ENCODE data around the gene EPHA2. TPM values are rescaled to one million over a fixed set of nuclear protein-coding genes. Genes with fewer than 3 reads are reported as not detected.

The EPHA2 gene
- total RNA-seq, 2 experiments from 2014 or later = 0.22 TPM; not detected in 1

GRCh38 chr1:16183765-16184556, 28.1 kb upstream of the EPHA2 start:
- peaks cover 6% of the 10 kb centered on the region for H3K27me3 Mint-ChIP-seq
- H3K27ac Mint-ChIP-seq = no peak overlapping the region
- no peak for TF ChIP-seq CTCF (IDR thresholded peaks at IDR 0.05)
- Histone ChIP-seq H3K4me3 (ENCODE audit: low read length) (no peak overlapping the region), H3K27me3 (ENCODE audit: control insufficient read depth in 1 of 2, insufficient read depth in 2 of 2, low read length in 2 of 2) (peaks cover 0 to 2% of the 10 kb centered on the region in 2 experiments), H3K9me3 (ENCODE audit: control insufficient read depth in 1 of 2, insufficient read depth in 1 of 2, low read length in 2 of 2) (no peaks in the 10 kb centered on the region), H3K36me3 (ENCODE audit: insufficient read depth, low read length) (no peaks in the 10 kb centered on the region), H3K4me1 (ENCODE audit: insufficient read depth, low read length) (peaks cover 7% of the 10 kb centered on the region), H3K27ac (ENCODE audit: low read depth in 1 of 2, low read length in 2 of 2) (no peak overlapping the region)
- no peak overlapping the region for H3K4me3 Mint-ChIP-seq
- H3K36me3 Mint-ChIP-seq (ENCODE audit: low read depth) = no peaks in the 10 kb centered on the region
- no peak for DNase-seq
- H3K4me1 Mint-ChIP-seq (ENCODE audit: low read depth) = no peaks in the 10 kb centered on the region
- intact Hi-C loops (cut with DNase I, micrococcal nuclease) = loop anchor here (5.0 to 10.0 kb wide), 2 partner anchors 62 to 389 kb away; no protein-coding TSS in a partner anchor
- no peak for ATAC-seq (ENCODE audit: poor library complexity)
- ChIA-PET POLR2A (no interaction called here), CTCF (interaction anchor here (0.5 to 1.9 kb wide), 2 partner anchors 29 to 104 kb away, joined by 4 to 6 read pairs; no protein-coding TSS in a partner anchor)
- H3K9me3 Mint-ChIP-seq = no peaks in the 10 kb centered on the region

- POLR2A ChIA-PET = no interaction called here
Observed at GRCh38 chr1:16183179-16183578, 27.3 kb upstream of the EPHA2 start.

More at GRCh38 chr1:16183179-16183578, 27.3 kb upstream of the EPHA2 start:
- no peak overlapping the region for H3K27ac ChIP-seq (ENCODE audit: low read depth in 1 of 2, low read length in 2 of 2)
- H3K4me1 ChIP-seq (ENCODE audit: insufficient read depth, low read length) = peaks cover 7% of the 10 kb centered on the region
- H3K4me1 Mint-ChIP-seq (ENCODE audit: low read depth) = no peaks in the 10 kb centered on the region
- intact Hi-C loops (cut with DNase I, micrococcal nuclease) = loop anchor here (5.0 to 10.0 kb wide), 2 partner anchors 61 to 388 kb away; no protein-coding TSS in a partner anchor
- H3K36me3 Mint-ChIP-seq (ENCODE audit: low read depth) = no peaks in the 10 kb centered on the region
- no peaks in the 10 kb centered on the region for H3K36me3 ChIP-seq (ENCODE audit: insufficient read depth, low read length)
- H3K9me3 Mint-ChIP-seq = no peaks in the 10 kb centered on the region
- ATAC-seq (ENCODE audit: poor library complexity) (no peak), DNase-seq (no peak)
- no peak for TF ChIP-seq CTCF (IDR thresholded peaks at IDR 0.05)
- no peak overlapping the region for H3K27ac Mint-ChIP-seq
- no peak overlapping the region for H3K4me3 ChIP-seq (ENCODE audit: low read length)
- H3K27me3 ChIP-seq (ENCODE audit: control insufficient read depth in 1 of 2, insufficient read depth in 2 of 2, low read length in 2 of 2) = no peaks in the 10 kb centered on the region
- no peak overlapping the region for H3K4me3 Mint-ChIP-seq
- CTCF ChIA-PET = interaction anchor here (0.5 to 1.9 kb wide), 2 partner anchors 28 to 104 kb away, joined by 4 to 6 read pairs; no protein-coding TSS in a partner anchor
- H3K27me3 Mint-ChIP-seq = peaks cover 4% of the 10 kb centered on the region
- H3K9me3 ChIP-seq (ENCODE audit: control insufficient read depth in 1 of 2, insufficient read depth in 1 of 2, low read length in 2 of 2) = no peaks in the 10 kb centered on the region

All from CD4-positive, alpha-beta T cell (primary cell).